Raji (cell line): ENCODE measurements around the gene STT3B.

Experiments
- POLR2A ChIP-seq: IDR thresholded peaks from 2 replicates; pipeline ENCODE4 v1.6.1; 2011; ENCODE audit warnings: low read depth, low read length, control low read depth; ENCODE audit not compliant: insufficient read depth

Gene STT3B

GRCh38 chr3:31533169-31534064, 692 bp downstream of the STT3B start:
- TF ChIP-seq POLR2A: no peak

GRCh38 chr3:31534065-31534425, 1.3 kb downstream of the STT3B start:
- no peak for TF ChIP-seq POLR2A

- no peak for TF ChIP-seq POLR2A
Measured at GRCh38 chr3:31536497-31536896, 3.8 kb downstream of the STT3B start.

- no peak for TF ChIP-seq POLR2A
Measured at GRCh38 chr3:31538801-31539200, 6.1 kb downstream of the STT3B start.

GRCh38 chr3:31539275-31539674, 6.5 kb downstream of the STT3B start:
- no peak for TF ChIP-seq POLR2A

GRCh38 chr3:31541089-31541488, 8.4 kb downstream of the STT3B start:
- no peak for TF ChIP-seq POLR2A

- no peak for TF ChIP-seq POLR2A
Measured at GRCh38 chr3:31542246-31542645, 9.5 kb downstream of the STT3B start.

- no peak for TF ChIP-seq POLR2A
Measured at GRCh38 chr3:31543375-31543774, 10.7 kb downstream of the STT3B start.

GRCh38 chr3:31544634-31545033, 11.9 kb downstream of the STT3B start:
- no peak for TF ChIP-seq POLR2A

- TF ChIP-seq POLR2A: no peak
Measured at GRCh38 chr3:31546162-31546561, 13.4 kb downstream of the STT3B start.

- TF ChIP-seq POLR2A: no peak
Measured at GRCh38 chr3:31546725-31547124, 14.0 kb downstream of the STT3B start.

GRCh38 chr3:31550452-31551251, 17.9 kb downstream of the STT3B start:
- TF ChIP-seq POLR2A: no peak

GRCh38 chr3:31551646-31552045, 18.9 kb downstream of the STT3B start:
- TF ChIP-seq POLR2A: no peak

GRCh38 chr3:31552103-31552502, 19.4 kb downstream of the STT3B start:
- no peak for TF ChIP-seq POLR2A

GRCh38 chr3:31553258-31553657, 20.5 kb downstream of the STT3B start:
- no peak for TF ChIP-seq POLR2A

- TF ChIP-seq POLR2A: no peak
Measured at GRCh38 chr3:31555204-31555603, 22.5 kb downstream of the STT3B start.

GRCh38 chr3:31559872-31560534, 27.3 kb downstream of the STT3B start:
- no peak for TF ChIP-seq POLR2A
